NCI-H187 treated with DMSO at 0.1 percent for 48 hours (cell line): Measurements from ENCODE around the gene LTBP1.
"Not testable (repeated sequence)": the region's sequence is repeated elsewhere in the genome, so short reads cannot be mapped to it uniquely, and the experiment has no call there.

Experiments
- DNase-seq: peaks from one replicate; lab custom pipeline; 2025; lab: John Stamatoyannopoulos, UW

The LTBP1 gene

DNA sequence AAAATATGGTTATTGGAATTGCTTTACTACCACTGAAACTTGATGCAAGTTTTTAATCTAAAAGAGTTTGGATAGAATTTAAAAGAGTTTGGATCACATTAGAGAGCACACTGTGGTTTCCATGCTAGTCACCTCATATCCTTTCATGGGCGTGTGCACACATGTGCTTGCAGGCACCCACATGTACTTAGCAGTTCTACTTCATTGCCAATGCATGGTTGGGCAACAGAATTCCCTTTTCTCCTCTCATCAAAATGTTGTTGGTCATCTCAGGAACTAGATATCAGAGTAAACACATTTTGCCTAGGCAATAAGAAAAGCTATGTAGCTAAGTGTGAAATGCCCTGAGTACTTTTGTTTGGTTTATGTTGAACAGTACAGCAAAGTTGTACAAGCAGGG lies 275.6 kb downstream of the LTBP1 start:
- no peak for DNase-seq

DNA sequence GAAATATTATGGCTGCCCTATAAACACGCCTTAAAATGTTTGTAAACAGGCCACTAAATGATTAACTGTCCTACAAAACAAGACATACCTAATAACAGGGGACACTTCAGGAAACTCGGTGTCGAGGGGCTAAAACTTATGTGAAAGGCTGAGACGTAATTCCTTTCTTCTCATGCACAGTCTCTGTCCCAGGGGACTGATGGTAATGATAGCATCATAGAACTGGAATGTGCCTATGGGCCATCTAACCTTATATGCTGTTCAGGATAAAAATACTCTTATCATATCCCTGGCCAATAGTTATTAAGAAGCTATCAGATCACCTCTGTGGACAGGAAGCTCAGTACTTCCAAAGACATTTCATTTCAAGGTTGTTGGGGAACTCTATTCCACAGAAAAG lies 277.1 kb downstream of the LTBP1 start:
- no peak for DNase-seq

DNA sequence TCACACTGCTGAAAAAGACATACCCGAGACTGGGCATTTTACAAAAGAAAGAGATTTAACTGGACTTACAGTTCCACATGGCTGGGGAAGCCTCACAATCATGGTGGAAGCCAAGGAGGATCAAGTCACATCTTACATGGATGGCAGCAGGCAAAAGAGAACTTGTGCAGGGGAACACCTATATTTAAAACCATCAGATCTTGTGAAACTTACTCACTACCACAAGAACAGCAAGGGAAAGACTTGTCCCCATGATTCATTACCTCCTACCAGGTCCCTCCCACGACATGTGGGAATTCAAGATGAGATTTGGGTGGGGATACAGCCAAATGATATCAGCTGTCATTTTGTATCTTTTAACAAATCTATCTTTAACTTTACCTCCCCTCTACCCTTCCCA lies 278.6 kb downstream of the LTBP1 start:
- DNase-seq: no peak

- DNase-seq: no peak
Observed at GRCh38 chr2:33226546-33226945, 279.8 kb downstream of the LTBP1 start.

GRCh38 chr2:33229646-33230045 lies 282.9 kb downstream of the LTBP1 start:
- no peak for DNase-seq

DNA sequence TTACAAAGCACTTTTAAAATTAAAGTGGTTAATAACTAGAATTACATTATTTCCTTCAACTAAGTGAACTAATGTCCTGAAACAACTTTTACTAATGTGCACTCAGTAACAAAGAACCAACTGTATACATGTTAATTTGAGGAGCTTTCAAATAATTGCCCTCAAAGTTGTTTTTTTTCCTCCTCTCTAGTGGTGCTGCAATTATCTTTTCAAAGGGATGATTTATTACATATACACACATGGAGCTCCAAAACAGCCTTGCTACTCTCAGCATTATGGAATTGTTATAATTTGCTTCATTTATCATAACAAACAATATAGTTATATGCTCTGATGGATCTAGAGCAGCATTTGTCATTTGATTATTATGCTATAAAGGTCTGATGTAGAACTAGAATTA lies 283.4 kb downstream of the LTBP1 start:
- peak; percentile 18 for DNase-seq

DNA sequence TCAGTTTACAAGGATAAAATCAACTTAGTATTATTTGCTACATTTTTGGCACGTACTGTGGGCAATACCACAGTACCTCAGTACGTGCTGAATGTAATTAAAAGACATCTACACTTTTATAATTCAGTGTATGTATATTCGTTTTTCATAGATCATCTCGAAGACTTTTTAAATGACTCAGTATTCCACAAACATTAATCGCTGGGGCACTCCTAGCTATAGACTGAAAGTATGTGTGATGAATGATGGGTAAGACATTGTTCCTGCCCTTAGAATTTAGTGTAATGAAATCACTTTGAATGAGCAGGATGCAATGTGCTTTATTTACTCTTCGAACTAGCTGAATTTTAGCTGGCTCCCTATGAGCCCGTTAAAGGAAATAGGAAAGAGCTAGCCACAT lies 284.1 kb downstream of the LTBP1 start:
- DNase-seq: no peak

DNA sequence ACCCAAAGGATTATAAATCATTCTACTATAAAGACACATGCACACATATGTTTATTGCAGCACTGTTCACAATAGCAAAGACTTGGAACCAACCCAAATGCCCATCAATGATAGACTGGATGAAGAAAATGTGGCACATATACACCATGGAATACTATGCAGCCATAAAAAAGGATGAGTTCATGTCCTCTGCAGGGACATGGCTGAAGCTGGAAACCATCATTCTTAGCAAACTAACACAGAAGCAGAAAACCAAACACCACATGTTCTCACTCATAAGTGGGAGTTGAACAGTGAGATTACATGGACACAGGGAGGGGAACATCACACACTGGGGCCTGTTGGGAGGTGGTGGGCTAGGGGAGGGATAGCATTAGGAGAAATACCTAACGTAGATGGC lies 288.8 kb downstream of the LTBP1 start:
- DNase-seq: not testable (repeated sequence)

- no peak for DNase-seq
Observed at GRCh38 chr2:33236482-33237385, 290.0 kb downstream of the LTBP1 start.

DNA sequence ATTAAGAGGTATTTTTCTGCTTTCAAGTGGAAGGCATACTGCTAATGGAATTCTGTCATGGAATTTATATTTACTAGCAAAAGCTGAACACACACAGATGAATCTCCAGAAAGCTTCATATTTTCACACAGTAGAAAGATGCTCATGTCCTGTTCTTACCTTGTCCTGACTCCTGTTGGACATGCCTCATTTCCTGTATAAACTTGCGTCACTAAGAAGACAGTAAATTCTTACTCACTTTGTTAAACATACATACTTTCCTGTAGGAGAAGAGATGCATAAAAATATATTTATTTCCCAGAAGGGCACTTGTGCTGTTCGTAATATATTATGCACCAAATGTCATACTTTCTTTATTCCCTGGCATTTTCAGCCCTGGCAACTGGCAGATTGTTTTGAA lies 291.4 kb downstream of the LTBP1 start:
- no peak for DNase-seq

DNA sequence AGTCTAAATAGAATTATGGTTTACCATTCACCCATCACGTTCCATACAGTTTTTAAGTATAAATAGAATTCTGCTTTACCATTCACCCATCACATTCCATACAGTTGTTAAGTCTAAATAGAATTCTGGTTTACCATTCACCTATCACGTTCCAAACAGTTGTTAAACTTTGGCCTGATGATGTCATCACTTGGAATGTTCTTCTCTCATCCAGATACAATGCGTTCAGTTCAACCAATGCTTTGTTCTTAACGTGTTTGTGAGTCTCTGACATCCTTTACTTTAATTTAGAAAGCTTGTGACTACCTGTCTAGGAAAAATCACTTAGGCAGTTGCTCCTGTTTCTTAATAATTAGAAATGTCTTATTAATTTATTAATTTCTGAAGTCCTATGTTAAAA lies 293.4 kb downstream of the LTBP1 start:
- DNase-seq: no peak

- DNase-seq: no peak
Observed at GRCh38 chr2:33241072-33241471, 294.3 kb downstream of the LTBP1 start.

DNA sequence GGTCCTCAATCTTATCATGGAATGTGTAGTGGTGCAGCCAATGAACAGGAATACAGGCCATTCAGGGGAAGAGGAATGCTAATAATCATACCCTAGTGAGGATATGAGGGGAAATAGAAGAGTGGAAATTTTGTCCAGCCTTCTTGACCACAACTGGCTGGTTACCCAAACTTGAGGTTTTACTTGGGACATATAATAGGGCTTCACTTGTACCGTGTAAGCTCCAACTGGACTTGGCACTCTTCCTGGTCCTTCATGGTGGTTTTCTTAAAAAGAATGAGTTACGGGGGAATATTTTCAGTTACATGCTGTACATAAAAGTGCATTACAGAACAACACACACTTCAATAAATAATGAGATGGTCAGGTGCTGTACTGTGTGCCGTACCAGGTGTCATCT lies 294.8 kb downstream of the LTBP1 start:
- no peak for DNase-seq

DNA sequence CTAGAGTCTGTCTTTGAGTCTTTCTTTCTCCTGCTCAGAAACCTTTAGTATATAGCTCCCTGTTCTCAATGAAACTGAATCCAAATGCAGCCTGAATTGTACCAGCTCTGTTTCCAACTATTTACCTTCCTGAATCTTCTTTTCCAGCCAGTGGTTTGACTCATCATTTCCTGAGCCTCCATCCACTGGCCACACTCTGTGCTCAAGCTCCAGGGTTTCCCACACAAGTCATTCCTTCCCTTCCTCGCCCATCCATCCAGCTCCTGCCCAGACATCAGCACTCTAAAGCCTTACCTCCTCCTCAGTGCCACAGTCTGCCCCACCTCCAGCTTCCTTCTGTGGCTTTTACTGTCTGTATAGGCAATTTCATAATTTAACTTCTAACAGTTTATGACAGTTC lies 296.1 kb downstream of the LTBP1 start:
- DNase-seq: no peak

DNA sequence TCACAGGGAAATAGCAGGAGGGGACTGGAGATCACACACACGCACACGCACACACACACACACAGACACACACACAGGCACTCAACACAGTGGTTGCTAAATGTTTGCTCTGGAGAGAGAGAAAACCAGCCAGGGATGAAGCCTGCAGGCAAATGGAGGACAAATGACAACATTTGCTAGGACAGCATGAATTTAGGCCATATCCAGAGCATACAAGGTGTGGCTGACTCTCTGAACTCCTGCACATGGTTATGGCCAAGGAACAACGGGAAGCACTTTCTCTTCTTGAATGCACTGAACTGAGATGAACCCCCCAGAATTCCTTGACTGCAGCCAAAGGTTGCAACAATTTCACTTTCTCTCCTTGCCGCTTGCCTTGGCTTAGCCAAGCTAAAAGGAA lies 299.7 kb downstream of the LTBP1 start:
- no peak for DNase-seq

GRCh38 chr2:33247365-33247764 lies 300.6 kb downstream of the LTBP1 start:
- DNase-seq: no peak

DNA sequence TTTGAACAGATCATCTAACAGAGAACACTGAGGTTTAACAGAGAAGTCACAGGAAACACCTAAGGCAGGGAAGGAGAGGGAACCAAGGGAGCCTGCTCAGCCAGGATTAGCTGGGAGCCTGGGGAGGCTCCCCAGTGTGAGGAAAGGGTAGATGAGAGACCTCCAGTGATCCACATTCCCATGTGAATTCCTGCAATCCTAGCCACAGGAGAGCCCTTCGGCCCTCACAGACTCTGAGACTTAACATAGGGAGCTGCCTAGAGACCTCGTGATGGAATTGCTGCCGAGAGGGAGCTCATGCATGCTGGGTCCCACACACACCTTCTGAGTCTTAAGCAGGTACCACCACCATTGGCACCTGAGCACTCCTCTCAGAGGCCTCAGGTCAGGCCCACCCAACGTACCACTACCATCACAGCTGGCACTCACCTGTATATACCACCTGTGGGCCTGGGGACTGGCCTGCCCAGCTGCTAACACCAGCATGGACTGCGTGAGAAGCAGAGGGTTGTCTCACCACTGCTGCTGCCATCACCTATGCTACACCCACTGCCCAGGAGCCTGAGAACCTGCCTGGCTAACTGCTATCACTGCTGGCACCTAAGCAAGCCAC lies 303.8 kb downstream of the LTBP1 start:
- no peak for DNase-seq

GRCh38 chr2:33256162-33256755 lies 309.5 kb downstream of the LTBP1 start:
- no peak for DNase-seq

- no peak for DNase-seq
Observed at GRCh38 chr2:33258387-33258786, 311.6 kb downstream of the LTBP1 start.

- DNase-seq: no peak
Observed at GRCh38 chr2:33262097-33262496, 315.3 kb downstream of the LTBP1 start.

GRCh38 chr2:33264766-33265165 lies 318.0 kb downstream of the LTBP1 start:
- no peak for DNase-seq

- no peak for DNase-seq
Observed at GRCh38 chr2:33265584-33266338, 319.0 kb downstream of the LTBP1 start.

DNA sequence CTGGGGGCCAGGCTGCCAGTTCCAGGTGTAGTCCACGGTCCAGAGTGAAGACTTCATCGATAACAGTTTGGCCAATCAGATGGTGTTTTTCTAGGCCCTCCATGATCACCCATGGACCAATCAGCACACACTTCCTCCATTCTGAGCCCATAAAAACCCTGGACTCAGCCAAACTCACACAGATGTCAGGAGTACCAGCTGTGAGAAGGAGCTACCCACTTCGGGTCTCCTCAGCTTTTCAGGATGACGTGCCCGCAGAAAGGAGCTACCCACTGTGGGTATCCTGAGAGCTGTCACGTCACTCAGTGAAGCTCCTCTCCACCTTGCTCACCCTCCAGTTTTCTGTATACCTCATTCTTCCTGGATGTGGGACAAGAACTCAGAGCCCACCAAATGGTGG lies 319.7 kb downstream of the LTBP1 start:
- DNase-seq: no peak
